Left ventricle myocardium inferior (tissue), 1 donor: Measurements from ENCODE around the gene SLC38A10. TPM values are rescaled to one million over a fixed set of nuclear protein-coding genes. Genes with fewer than 3 reads are reported as not detected.

Source experiments
- DNase-seq: peaks from one replicate; pipeline ENCODE4 v3.0.0-alpha.2; 2020
- H3K27ac ChIP-seq: fragments of 200-600 bp; replicated peaks from 2 replicates; pipeline ENCODE4 v1.8.0; 2021
- H3K27me3 ChIP-seq: fragments of 200-600 bp; 2 replicates; pipeline ENCODE4 v1.8.0; 2021; ENCODE audit warnings: low read depth
- H3K36me3 ChIP-seq: fragments of 200-600 bp; 2 replicates; pipeline ENCODE4 v1.8.0; 2021
- H3K4me1 ChIP-seq: fragments of 200-600 bp; 2 replicates; pipeline ENCODE4 v1.8.0; 2021
- H3K4me3 ChIP-seq: fragments of 200-600 bp; 2 replicates; pipeline ENCODE4 v1.8.0; 2021; ENCODE audit warnings: mild to moderate bottlenecking, moderate library complexity
- H3K9me3 ChIP-seq: fragments of 200-600 bp; replicated peaks from 2 replicates; pipeline ENCODE4 v1.8.0; 2021
- CTCF ChIP-seq: fragments of 200-600 bp; IDR thresholded peaks from 2 replicates; pipeline ENCODE4 v1.8.0; 2021; ENCODE audit warnings: antibody characterized with exemption, mild to moderate bottlenecking, borderline replicate concordance
- intact Hi-C: fragments of 100-400 bp; cut with micrococcal nuclease; formaldehyde crosslinking; loops from one replicate; pipeline ENCODE4 v1.11.0; 2022
- total RNA-seq: library from RNA; stranded (reverse); fragmentation: NEBNext Ultra II Directional; extraction: Animal tissue kit (Norgen Biotek cat#: 25700); gene quantifications from one replicate; pipeline ENCODE4 v1.2.1, GENCODE V29; 2021
- donor health status: DM: no; HTN: yes; CAD: no; lungs with severe emphysema.

SLC38A10 gene
- total RNA-seq, 1 donor from 2014 or later = 50.1 TPM

- Histone ChIP-seq H3K9me3 (no peaks in the 10 kb centered on the region), H3K36me3 (peaks cover 72% of the 10 kb centered on the region), H3K4me3 (no peak overlapping the region), H3K4me1 (peaks cover 23% of the 10 kb centered on the region), H3K27ac (no peak overlapping the region), H3K27me3 (no peaks in the 10 kb centered on the region)
- DNase-seq = no peak
- intact Hi-C loops = no loop called here
- TF ChIP-seq CTCF = no peak
These were observed 21.2 kb downstream of the SLC38A10 start for GRCh38 chr17:81273698-81274470.

GRCh38 chr17:81272616-81273015 lies 22.5 kb downstream of the SLC38A10 start:
- Histone ChIP-seq H3K27me3 (no peaks in the 10 kb centered on the region), H3K9me3 (no peaks in the 10 kb centered on the region), H3K4me1 (peaks cover 10% of the 10 kb centered on the region), H3K4me3 (no peak overlapping the region), H3K36me3 (peaks cover 77% of the 10 kb centered on the region), H3K27ac (no peak overlapping the region)
- no peak for TF ChIP-seq CTCF
- no peak for DNase-seq
- intact Hi-C loops = no loop called here

GRCh38 chr17:81271226-81271625 lies 23.9 kb downstream of the SLC38A10 start:
- no peaks in the 10 kb centered on the region for H3K4me1 ChIP-seq
- H3K27me3 ChIP-seq = no peaks in the 10 kb centered on the region
- H3K36me3 ChIP-seq = peaks cover 68% of the 10 kb centered on the region
- intact Hi-C loops = no loop called here
- no peak overlapping the region for H3K4me3 ChIP-seq
- no peak overlapping the region for H3K27ac ChIP-seq
- no peak for DNase-seq
- H3K9me3 ChIP-seq = no peaks in the 10 kb centered on the region
- no peak for TF ChIP-seq CTCF

- Histone ChIP-seq H3K27me3 (no peaks in the 10 kb centered on the region), H3K36me3 (peaks cover 70% of the 10 kb centered on the region), H3K4me1 (no peaks in the 10 kb centered on the region), H3K9me3 (no peaks in the 10 kb centered on the region), H3K27ac (no peak overlapping the region), H3K4me3 (no peak overlapping the region)
- DNase-seq = no peak
- intact Hi-C loops = no loop called here
- TF ChIP-seq CTCF = no peak
These were observed 24.8 kb downstream of the SLC38A10 start for GRCh38 chr17:81270279-81270678.

- Histone ChIP-seq H3K27me3 (no peaks in the 10 kb centered on the region), H3K9me3 (no peaks in the 10 kb centered on the region), H3K4me3 (no peak overlapping the region), H3K4me1 (no peaks in the 10 kb centered on the region), H3K27ac (no peak overlapping the region), H3K36me3 (peaks cover 74% of the 10 kb centered on the region)
- no peak for TF ChIP-seq CTCF
- intact Hi-C loops = no loop called here
- DNase-seq = no peak
These were observed 27.6 kb downstream of the SLC38A10 start for GRCh38 chr17:81267390-81268067.
